DND-41 (cell line): ENCODE measurements around the gene PLBD1.

Experiments
- ATAC-seq: fragments of 200-7000 bp; cut with Tn5 transposase; 3 replicates; pipeline ENCODE4 v1.9.1; 2021; ENCODE audit warnings: low read depth; ENCODE audit not compliant: insufficient read depth
- DNase-seq: peaks from one replicate; pipeline ENCODE4 v3.0.0-alpha.2; 2020
- H2AFZ ChIP-seq: 2 replicates; pipeline ENCODE4 v1.6.0; 2012; ENCODE audit warnings: low read depth, low read length
- H3K27ac ChIP-seq: 2 replicates; pipeline ENCODE4 v1.5.1; 2012; ENCODE audit warnings: low read length, inconsistent platforms
- H3K27me3 ChIP-seq: fragments of 200-600 bp; sonication (generic); 2 replicates; pipeline ENCODE4 v1.6.0; 2012; ENCODE audit warnings: low read length, mild to moderate bottlenecking, inconsistent platforms; ENCODE audit not compliant: insufficient read depth, poor library complexity
- H3K36me3 ChIP-seq: 2 replicates; pipeline ENCODE4 v1.5.1; 2012; ENCODE audit warnings: low read length, inconsistent platforms; ENCODE audit not compliant: insufficient read depth
- H3K4me1 ChIP-seq: 2 replicates; pipeline ENCODE4 v1.5.1; 2012; ENCODE audit warnings: mild to moderate bottlenecking, low read length; ENCODE audit not compliant: insufficient read depth
- H3K4me2 ChIP-seq: 2 replicates; pipeline ENCODE4 v1.6.0; 2012; ENCODE audit warnings: mild to moderate bottlenecking, moderate library complexity, low read length, inconsistent platforms; ENCODE audit not compliant: insufficient read depth
- H3K4me3 ChIP-seq, 2 experiments: fragments of 200-600 bp in 1 of 2; shearing (Covaris generic) in 1 of 2; 2 replicates each; pipeline ENCODE4 v1.5.1; 2012 to 2016; ENCODE audit warnings: inconsistent platforms in 2 of 2, low read length in 2 of 2, mild to moderate bottlenecking in 2 of 2, low read depth in 1 of 2, moderate library complexity in 1 of 2
- H3K79me2 ChIP-seq: 2 replicates; pipeline ENCODE4 v1.6.0; 2012; ENCODE audit warnings: low read length, inconsistent platforms; ENCODE audit not compliant: insufficient read depth
- H3K9ac ChIP-seq: 2 replicates; pipeline ENCODE4 v1.6.0; 2012; ENCODE audit warnings: low read depth, mild to moderate bottlenecking, inconsistent platforms, low read length, moderate library complexity
- H3K9me3 ChIP-seq: 2 replicates; pipeline ENCODE4 v1.5.1; 2012; ENCODE audit warnings: low read length, moderate library complexity, mild to moderate bottlenecking, inconsistent platforms; ENCODE audit not compliant: insufficient read depth, severe bottlenecking
- H4K20me1 ChIP-seq: 2 replicates; pipeline ENCODE4 v1.6.0; 2012; ENCODE audit warnings: low read length; ENCODE audit not compliant: insufficient read depth
- CTCF ChIP-seq: IDR thresholded peaks from 2 replicates; pipeline ENCODE4 v1.5.1; 2012; ENCODE audit warnings: borderline replicate concordance, low read length, moderate library complexity, mild to moderate bottlenecking; ENCODE audit not compliant: poor library complexity, severe bottlenecking; ENCODE audit errors: extremely low read depth
- EZH2 ChIP-seq: IDR thresholded peaks from 3 replicates; pipeline ENCODE4 v1.6.1; 2012; ENCODE audit warnings: borderline replicate concordance, low read depth, mild to moderate bottlenecking, moderate library complexity, low read length, inconsistent platforms; ENCODE audit not compliant: severe bottlenecking

Gene PLBD1

GRCh38 chr12:14473707-14474287 is 93.9 kb downstream of the PLBD1 start:
- peaks cover 65% of the 10 kb centered on the region for H3K36me3 ChIP-seq
- DNase-seq (no peak), ATAC-seq (no peak)
- no peaks in the 10 kb centered on the region for H3K4me1 ChIP-seq
- peaks cover 23% of the 10 kb centered on the region for H3K9me3 ChIP-seq
- H4K20me1 ChIP-seq: no peaks in the 10 kb centered on the region
- no peak overlapping the region for H3K4me2 ChIP-seq
- no peaks in the 10 kb centered on the region for H3K79me2 ChIP-seq
- H3K4me3 ChIP-seq: no peak overlapping the region
- no peak overlapping the region for H3K27ac ChIP-seq
- TF ChIP-seq EZH2: no peak
- no peak for TF ChIP-seq CTCF
- no peak overlapping the region for H2AFZ ChIP-seq
- H3K9ac ChIP-seq: no peak overlapping the region
- no peaks in the 10 kb centered on the region for H3K27me3 ChIP-seq

GRCh38 chr12:14471497-14471896 is 96.2 kb downstream of the PLBD1 start:
- H3K27me3 ChIP-seq: no peaks in the 10 kb centered on the region
- H3K9me3 ChIP-seq: peaks cover 25% of the 10 kb centered on the region
- no peak overlapping the region for H3K4me3 ChIP-seq
- H3K27ac ChIP-seq: no peak overlapping the region
- H3K36me3 ChIP-seq: peaks cover 71% of the 10 kb centered on the region
- H3K9ac ChIP-seq: no peak overlapping the region
- H2AFZ ChIP-seq: no peak overlapping the region
- DNase-seq: no peak
- TF ChIP-seq CTCF (no peak), EZH2 (no peak)
- H3K79me2 ChIP-seq: no peaks in the 10 kb centered on the region
- no peak overlapping the region for H3K4me2 ChIP-seq
- no peaks in the 10 kb centered on the region for H4K20me1 ChIP-seq
- no peaks in the 10 kb centered on the region for H3K4me1 ChIP-seq
- ATAC-seq: no peak

- DNase-seq (no peak), ATAC-seq (no peak)
- H3K9ac ChIP-seq: no peak overlapping the region
- H3K4me2 ChIP-seq: no peak overlapping the region
- H3K27ac ChIP-seq: no peak overlapping the region
- no peak overlapping the region for H3K4me3 ChIP-seq
- peaks cover 53% of the 10 kb centered on the region for H3K36me3 ChIP-seq
- H3K27me3 ChIP-seq: no peaks in the 10 kb centered on the region
- TF ChIP-seq EZH2: no peak
- TF ChIP-seq CTCF: no peak
- H4K20me1 ChIP-seq: no peaks in the 10 kb centered on the region
- H3K4me1 ChIP-seq: no peaks in the 10 kb centered on the region
- H3K9me3 ChIP-seq: no peaks in the 10 kb centered on the region
- no peaks in the 10 kb centered on the region for H3K79me2 ChIP-seq
- H2AFZ ChIP-seq: no peak overlapping the region
Measured at GRCh38 chr12:14460212-14460841, 107.4 kb downstream of the PLBD1 start.
